Fibroblast of peridontal ligament (primary cell): Measurements from ENCODE around the gene RAPGEF5.

Experiments used
- DNase-seq: peaks from one replicate; pipeline ENCODE4 v3.0.0-alpha.2; 2010; ENCODE audit errors: extremely low read depth

Gene RAPGEF5

GRCh38 chr7:22220941-22221340 lies 136.0 kb downstream of the RAPGEF5 start:
- peak; percentile 18 for DNase-seq

DNA sequence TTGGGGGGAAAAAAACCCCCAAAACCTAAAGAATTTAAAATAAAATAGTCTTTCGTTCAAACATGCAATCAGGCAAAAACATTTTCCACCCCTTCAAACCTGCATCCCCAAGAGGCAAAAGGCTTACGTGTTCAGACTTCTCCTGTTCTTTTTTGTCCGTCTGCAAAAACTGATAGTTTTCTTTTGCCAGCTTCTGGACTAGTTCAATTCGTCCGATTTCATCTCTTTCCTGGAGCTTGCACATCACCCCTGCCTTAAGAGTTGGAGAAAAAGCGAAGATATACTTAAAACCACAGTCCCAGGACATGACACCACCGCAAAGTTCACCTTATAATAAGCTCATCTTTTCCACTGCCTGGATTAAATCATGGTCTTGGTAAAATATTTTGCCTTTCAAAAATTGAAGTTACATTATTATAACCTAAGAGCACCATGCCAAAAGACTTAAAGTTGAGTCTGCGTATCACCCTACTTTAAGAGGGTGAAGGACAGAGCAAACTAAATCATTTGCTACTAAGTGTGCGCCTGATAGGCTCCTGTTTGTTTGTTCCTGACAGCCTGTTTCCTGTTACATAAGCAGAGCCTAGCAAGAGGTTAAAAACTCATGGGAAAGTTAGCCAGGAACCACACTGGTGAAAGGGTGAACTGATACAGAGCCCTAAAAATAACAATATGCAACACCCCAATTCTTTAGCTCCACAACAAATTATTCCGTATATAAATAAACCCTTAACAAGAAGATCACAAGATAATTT lies 137.0 kb downstream of the RAPGEF5 start:
- DNase-seq, result no peak

DNA sequence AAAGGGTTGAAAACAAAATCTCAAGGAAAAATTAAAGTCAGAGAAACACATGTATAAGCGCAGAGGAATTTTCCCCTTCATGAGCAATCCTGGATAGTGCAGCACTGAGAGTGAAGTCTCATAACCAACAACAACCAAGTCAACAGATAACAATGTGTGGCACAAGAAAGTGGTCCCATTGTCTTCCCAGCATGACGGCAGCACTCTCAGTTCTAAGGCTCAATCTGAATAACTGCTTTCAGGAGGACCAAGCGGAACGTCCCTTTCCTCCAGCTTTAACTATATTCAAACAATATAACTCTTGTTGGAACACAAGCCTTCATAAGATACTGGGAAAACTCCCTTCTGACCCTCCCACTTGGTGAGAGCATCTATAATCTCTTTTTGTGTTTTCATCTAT lies 137.9 kb downstream of the RAPGEF5 start:
- no peak for DNase-seq

DNA sequence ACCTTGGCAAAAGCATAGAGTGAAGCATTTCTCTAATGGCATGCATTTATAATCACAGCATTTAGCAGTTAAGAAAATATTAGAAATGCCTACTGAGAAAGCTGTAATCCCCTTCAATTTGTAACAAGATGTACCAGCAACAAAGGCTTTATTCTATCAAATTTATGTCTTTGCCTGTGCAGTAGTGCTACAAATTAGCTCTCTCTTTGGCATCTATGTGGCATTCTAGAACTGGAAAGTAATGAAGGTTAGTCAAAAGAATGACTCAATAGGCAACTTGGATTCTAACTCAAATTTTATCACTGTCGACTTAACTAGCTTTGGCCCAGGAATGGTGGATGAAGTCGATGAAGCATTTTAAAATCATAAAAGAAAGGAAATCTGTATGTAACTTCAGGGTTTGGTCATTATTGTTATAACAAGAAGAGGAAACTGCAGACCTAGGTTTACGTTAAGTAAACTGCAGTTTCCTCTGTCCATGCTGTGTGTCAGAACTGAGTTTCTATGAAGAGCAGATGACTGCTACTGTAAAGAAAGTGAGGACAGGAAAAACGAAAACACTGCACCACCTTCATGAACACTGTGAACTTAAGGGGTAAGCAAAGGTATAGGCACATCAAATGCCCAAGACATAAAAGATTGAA lies 140.0 kb downstream of the RAPGEF5 start:
- DNase-seq, result no peak

GRCh38 chr7:22216309-22216708 lies 140.6 kb downstream of the RAPGEF5 start:
- DNase-seq, result no peak

DNA sequence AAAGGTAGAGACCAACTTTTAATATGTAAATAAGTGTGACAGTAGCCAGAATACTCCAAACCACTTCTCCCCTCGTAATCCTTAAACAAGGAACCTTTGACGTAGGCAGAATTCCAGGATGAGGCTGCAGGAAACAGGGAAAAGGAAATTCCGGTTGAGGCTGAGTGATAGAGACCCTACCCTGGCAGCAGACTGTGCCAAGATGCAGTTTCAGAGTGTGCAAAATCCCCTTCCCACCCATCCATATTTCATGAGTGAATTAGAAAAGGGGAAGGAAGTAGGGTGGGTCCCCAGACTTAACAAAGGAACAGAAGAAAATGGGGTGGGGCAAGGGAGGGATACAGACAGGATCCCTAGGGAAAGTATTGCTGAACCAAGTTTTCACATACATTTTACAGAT lies 143.0 kb downstream of the RAPGEF5 start:
- no peak for DNase-seq

DNA sequence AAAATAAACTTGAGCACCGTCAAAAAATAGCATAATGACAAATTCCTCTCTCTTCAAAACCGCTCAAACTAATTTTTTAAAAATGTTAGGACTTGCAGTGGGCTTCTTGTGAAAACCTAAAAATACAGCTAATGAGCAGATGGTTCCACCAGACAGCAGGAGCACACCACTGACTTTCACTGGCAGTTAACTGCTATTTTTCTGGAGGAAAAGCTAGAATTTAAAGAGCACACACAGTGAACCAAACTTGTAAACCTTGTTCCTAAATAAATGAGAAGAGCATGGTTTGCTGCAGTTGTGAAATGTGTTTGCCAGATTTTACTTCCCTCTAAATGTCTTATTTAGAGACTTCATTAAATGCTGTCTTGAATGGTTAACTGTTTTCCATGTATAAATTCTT lies 143.9 kb downstream of the RAPGEF5 start:
- DNase-seq, result no peak

- no peak for DNase-seq
Measured at GRCh38 chr7:22210967-22211366, 146.0 kb downstream of the RAPGEF5 start.

- DNase-seq, result no peak
Measured at GRCh38 chr7:22210355-22210754, 146.6 kb downstream of the RAPGEF5 start.

- no peak for DNase-seq
Measured at GRCh38 chr7:22208799-22209198, 148.2 kb downstream of the RAPGEF5 start.

GRCh38 chr7:22207724-22208225 lies 149.2 kb downstream of the RAPGEF5 start:
- no peak for DNase-seq

DNA sequence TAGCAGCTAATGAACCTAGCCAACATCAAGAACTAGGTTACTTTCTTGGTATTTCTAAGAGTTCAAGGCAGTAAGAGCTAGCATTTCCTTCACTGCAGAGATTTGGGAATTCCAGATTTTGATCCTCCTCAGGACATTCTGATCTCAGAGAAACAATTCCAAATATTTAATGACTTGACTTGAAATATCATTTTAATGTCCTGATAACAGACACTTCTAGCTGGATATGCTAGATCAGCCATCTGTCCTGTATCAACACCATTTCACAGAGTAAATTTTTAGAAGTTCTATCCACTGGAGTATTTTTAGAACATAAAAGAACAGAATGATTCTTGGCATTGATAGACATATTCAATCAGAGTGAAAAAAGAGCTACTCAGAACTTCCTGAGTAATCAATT lies 151.3 kb downstream of the RAPGEF5 start:
- DNase-seq, result no peak

DNA sequence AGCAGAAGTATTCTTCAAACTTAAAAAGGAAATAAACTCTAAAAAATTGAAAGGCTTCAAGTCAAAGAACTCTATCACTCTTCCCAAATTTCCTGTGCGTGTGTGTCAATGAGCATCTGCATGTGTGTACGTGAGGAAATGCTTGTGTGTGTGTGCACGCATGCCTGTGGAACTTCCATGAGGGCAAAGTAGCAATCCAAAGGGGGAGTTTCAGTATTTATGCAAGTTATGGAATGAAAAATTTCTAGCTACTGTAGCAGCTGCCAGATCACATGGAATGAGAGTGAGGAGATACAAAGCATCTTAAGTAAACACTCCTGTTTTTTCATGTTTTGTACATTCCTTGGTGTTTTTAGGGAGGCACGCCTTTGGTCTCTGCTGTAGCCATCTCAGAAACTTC lies 152.6 kb downstream of the RAPGEF5 start:
- DNase-seq, result peak; percentile 43

DNA sequence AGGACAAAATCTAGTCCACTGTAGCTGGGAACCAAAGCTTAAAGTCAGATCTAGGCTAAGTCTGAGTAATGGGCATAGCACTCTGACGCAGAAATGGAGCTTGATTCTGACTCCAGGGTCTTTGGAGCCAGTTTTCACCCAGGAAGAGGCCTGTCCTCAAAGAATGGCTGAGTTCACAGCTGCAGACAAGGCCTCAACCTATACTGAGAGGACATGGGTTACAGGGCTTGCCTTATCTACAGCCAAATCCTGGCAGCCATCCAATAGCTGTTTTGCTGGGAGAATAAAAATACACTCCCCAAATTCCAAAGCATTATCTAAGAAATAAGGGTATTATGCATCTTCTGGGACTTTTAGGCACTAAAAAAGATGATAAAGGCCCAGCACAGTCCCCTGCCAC lies 154.8 kb downstream of the RAPGEF5 start:
- no peak for DNase-seq

DNA sequence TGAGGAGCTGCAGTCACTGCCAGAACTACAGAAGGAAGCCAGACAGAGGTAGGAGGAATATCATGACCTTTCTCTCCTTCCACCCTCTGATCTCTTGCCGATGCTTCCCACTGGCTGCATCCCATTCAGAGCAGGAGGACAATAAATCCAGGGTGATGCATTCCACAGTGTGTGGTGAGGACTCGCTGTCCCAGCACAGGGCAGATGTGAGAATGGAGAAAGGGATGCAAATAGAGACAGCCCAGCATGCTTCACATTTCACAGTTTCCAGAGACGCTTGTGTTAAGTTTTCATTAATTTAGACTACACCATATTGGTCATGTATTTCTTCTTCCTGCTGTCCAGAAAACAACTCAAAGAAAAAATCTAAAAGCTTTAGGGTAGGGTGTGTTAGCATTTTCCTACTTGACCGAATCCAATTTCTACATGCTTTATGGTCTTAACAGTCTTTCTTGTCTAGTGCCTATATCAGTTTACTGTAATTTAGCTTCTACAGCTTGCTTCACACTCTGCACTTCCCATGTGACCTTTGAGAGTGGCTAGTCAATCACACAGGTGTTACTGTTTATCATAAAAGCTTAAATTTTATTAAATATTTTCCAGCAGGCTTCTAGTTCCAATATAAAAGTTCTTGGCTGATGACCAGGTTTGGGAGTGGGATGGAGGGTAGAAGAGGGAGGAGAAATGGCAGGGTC lies 155.6 kb downstream of the RAPGEF5 start:
- DNase-seq, result no peak

DNA sequence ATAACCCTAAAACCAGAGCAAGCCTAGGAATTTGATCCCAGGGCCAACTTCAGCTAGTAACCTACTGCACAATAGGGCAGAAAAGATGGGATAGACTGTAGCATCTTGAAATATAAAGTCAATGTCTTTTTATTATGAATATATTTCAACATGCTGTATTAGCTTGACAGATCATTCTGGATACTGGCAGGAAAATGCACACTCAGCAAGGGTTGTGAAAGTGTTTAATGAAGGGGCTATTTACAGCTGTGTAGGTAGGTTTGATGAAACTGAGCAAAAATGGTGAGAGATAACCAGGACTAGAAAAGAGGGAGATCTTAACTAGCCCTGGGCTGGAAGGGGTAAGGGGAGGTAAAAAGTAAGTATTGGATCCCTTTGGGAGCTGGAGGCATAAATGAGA lies 156.2 kb downstream of the RAPGEF5 start:
- DNase-seq, result no peak

DNA sequence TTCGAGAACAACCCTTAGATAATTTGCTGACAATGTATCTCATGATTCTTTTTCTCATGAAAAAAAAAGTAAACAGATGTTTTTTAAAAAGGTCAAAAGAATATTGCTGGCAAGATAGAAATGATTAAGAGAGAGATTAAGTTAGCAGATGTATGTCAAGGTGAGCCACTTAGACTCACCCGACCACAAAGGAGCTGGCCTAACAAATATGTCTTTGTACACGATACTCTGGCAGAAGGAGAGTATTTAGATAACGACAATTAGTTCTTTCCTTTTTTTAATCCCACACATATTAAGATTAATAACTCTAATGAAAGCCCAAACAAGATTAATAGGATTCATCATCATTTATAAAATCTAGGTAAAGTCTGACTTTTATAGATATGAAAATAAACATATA lies 156.7 kb downstream of the RAPGEF5 start:
- no peak for DNase-seq

DNA sequence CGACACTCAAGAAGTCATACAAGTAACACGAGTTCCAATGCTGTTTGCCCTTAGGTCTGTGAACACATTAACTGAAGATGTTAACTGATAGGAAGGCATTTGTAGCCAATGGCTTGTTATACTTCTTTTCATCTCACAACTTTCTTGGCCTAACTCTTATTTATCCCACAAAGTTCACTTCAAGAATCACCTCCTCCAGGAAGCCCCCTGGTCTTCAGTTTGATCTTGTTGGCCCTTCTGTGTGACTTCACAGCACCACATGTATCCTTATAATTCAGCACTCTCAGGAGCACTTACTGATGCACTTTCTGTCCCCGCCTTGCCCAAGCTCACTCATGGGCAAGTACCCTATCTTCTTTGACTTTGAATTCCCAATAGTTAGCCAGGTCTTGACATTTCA lies 159.6 kb downstream of the RAPGEF5 start:
- no peak for DNase-seq

DNA sequence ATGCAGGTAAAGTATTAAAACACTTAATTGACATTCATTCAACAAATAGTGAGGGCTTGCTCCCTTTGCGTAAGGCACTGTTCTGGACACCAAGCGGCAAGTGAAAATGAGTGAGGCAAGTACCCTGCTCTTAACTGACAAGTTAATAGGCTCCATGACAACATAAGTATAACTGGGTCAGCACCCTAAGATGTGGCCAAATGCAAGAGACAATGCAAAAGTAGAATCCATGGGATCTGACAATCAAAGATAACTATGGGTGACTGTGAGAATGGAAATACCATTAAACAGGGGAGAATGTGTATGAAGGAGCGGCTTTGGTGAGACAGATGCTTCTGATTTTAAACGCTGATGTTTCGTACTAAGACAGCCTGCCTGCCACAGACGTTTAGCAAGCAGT lies 160.5 kb downstream of the RAPGEF5 start:
- no peak for DNase-seq

- no peak for DNase-seq
Measured at GRCh38 chr7:22195397-22196172, 161.4 kb downstream of the RAPGEF5 start.

- no peak for DNase-seq
Measured at GRCh38 chr7:22194658-22195273, 162.2 kb downstream of the RAPGEF5 start.
